HepG2 (cell line): ENCODE data around the gene THRAP3. TPM values are rescaled to one million over a fixed set of nuclear protein-coding genes. Genes with fewer than 3 reads are reported as not detected.

Source experiments
- CENPX ChIP-seq: sonication (generic); formaldehyde crosslinking; IDR thresholded peaks from 2 replicates; pipeline ENCODE4 v1.9.0; 2021; ENCODE audit warnings: mild to moderate bottlenecking, missing genetic modification reagents, moderate library complexity
- CHD4 ChIP-seq: fragments of 200-600 bp; sonication (generic); IDR thresholded peaks from 2 replicates; pipeline ENCODE4 v1.7.0; 2017; ENCODE audit warnings: mild to moderate bottlenecking, low read length, borderline replicate concordance
- DNMT3B ChIP-seq: conservative IDR thresholded peaks from 2 replicates; pipeline ENCODE4 v1.6.1; 2016; ENCODE audit warnings: missing biosample characterization, control low read depth
- EED ChIP-seq: sonication (generic); formaldehyde crosslinking; IDR thresholded peaks from 2 replicates; pipeline ENCODE4 v1.5.0; 2020; ENCODE audit warnings: mild to moderate bottlenecking, missing genetic modification reagents
- KMT2B ChIP-seq: IDR thresholded peaks from 2 replicates; pipeline ENCODE4 v1.6.1; 2016; ENCODE audit warnings: missing genetic modification reagents, missing compliant biosample characterization
- NFIC ChIP-seq: IDR thresholded peaks from 2 replicates; pipeline ENCODE4 v1.6.1; 2012; ENCODE audit warnings: mild to moderate bottlenecking, low read length, inconsistent platforms
- PITX1 ChIP-seq: sonication (generic); formaldehyde crosslinking; IDR thresholded peaks from 2 replicates; pipeline ENCODE4 v1.5.1; 2020; ENCODE audit warnings: mild to moderate bottlenecking, missing genetic modification reagents
- POLR2AphosphoS5 ChIP-seq: IDR thresholded peaks from 2 replicates; pipeline ENCODE4 v1.6.1; 2012; ENCODE audit warnings: low read depth, low read length
- RNF2 ChIP-seq: fragments of 450-650 bp; conservative IDR thresholded peaks from 2 replicates; pipeline ENCODE4 v1.6.1; 2016; ENCODE audit warnings: low read depth
- TARDBP ChIP-seq: sonication (generic); formaldehyde crosslinking; IDR thresholded peaks from 2 replicates; pipeline ENCODE4 v1.8.0; 2022; ENCODE audit warnings: mild to moderate bottlenecking, missing genetic modification reagents
- TEAD2 ChIP-seq: sonication (generic); formaldehyde crosslinking; IDR thresholded peaks from 2 replicates; pipeline ENCODE4 v1.9.0; 2021; ENCODE audit warnings: missing genetic modification reagents
- THYN1 ChIP-seq: sonication (generic); formaldehyde crosslinking; IDR thresholded peaks from 2 replicates; pipeline ENCODE4 v1.8.1; 2023; ENCODE audit warnings: low read depth, mild to moderate bottlenecking, moderate library complexity, missing genetic modification reagents, borderline replicate concordance
- YY1 ChIP-seq: IDR thresholded peaks from 2 replicates; pipeline ENCODE4 v1.6.1; 2011; ENCODE audit warnings: low read length, low read depth, moderate library complexity, mild to moderate bottlenecking; ENCODE audit not compliant: insufficient read depth, insufficient replicate concordance
- ZNF101 ChIP-seq: sonication (generic); formaldehyde crosslinking; IDR thresholded peaks from 2 replicates; pipeline ENCODE4 v1.4.0; 2020; ENCODE audit warnings: mild to moderate bottlenecking, low read depth, missing genetic modification reagents, borderline replicate concordance
- ZNF143 ChIP-seq: sonication (generic); formaldehyde crosslinking; IDR thresholded peaks from 2 replicates; pipeline ENCODE4 v1.4.0; 2020; ENCODE audit warnings: missing genetic modification reagents
- ZNF644 ChIP-seq: IDR thresholded peaks from 2 replicates; pipeline ENCODE4 v1.6.1; 2016; ENCODE audit warnings: low read depth
- polyA plus RNA-seq, 8 experiments: library from polyadenylated mRNA; depleted of rRNA in 3 of 8; stranded (reverse) in 7 of 8; unstranded in 1 of 8; fragments of >200 nt; fragmentation: Illumina TruSeq in 4 of 8; extraction: Trizol in 4 of 8; gene quantifications; 2 replicates each; pipeline versions ENCODE4 v1.2.1 to v1.2.3, GENCODE V29; 2011 to 2016; ENCODE audit warnings: low read depth in 4 of 8, missing spikeins in 1 of 8, mixed read lengths in 1 of 8; ENCODE audit not compliant: insufficient read depth in 1 of 8
- total RNA-seq, 5 experiments: library from RNA; depleted of rRNA; stranded (reverse); fragments of >200 nt; fragmentation: Illumina TruSeq; extraction: Trizol; gene quantifications; 2 replicates each; pipeline ENCODE4 v1.2.3, GENCODE V29; 2016; ENCODE audit warnings: low read depth in 1 of 5
- TF ChIP-seq, protein P1 (sequence below): sonication (generic); formaldehyde crosslinking; IDR thresholded peaks from 2 replicates; pipeline ENCODE4 v1.4.0; 2020; ENCODE audit warnings: missing genetic modification reagents, borderline replicate concordance
- TF ChIP-seq, protein P2 (sequence below): sonication (generic); formaldehyde crosslinking; IDR thresholded peaks from 2 replicates; pipeline ENCODE4 v1.5.0; 2020; ENCODE audit warnings: mild to moderate bottlenecking, missing genetic modification reagents, borderline replicate concordance
- TF ChIP-seq, protein P3 (sequence below): sonication (generic); formaldehyde crosslinking; IDR thresholded peaks from 2 replicates; pipeline ENCODE4 v1.4.0; 2020; ENCODE audit warnings: low read depth, missing genetic modification reagents
- TF ChIP-seq, protein P4 (sequence below): sonication (generic); formaldehyde crosslinking; conservative IDR thresholded peaks from 2 replicates; pipeline ENCODE4 v1.5.0; 2020; ENCODE audit warnings: missing genetic modification reagents

THRAP3 gene
- total and polyA plus RNA-seq, 2 of the 13 experiments (the other 11 are each of a cell fraction or from before 2014, with no cell fraction given): 45.0 to 92.6 TPM

- TF ChIP-seq, protein P1, sequence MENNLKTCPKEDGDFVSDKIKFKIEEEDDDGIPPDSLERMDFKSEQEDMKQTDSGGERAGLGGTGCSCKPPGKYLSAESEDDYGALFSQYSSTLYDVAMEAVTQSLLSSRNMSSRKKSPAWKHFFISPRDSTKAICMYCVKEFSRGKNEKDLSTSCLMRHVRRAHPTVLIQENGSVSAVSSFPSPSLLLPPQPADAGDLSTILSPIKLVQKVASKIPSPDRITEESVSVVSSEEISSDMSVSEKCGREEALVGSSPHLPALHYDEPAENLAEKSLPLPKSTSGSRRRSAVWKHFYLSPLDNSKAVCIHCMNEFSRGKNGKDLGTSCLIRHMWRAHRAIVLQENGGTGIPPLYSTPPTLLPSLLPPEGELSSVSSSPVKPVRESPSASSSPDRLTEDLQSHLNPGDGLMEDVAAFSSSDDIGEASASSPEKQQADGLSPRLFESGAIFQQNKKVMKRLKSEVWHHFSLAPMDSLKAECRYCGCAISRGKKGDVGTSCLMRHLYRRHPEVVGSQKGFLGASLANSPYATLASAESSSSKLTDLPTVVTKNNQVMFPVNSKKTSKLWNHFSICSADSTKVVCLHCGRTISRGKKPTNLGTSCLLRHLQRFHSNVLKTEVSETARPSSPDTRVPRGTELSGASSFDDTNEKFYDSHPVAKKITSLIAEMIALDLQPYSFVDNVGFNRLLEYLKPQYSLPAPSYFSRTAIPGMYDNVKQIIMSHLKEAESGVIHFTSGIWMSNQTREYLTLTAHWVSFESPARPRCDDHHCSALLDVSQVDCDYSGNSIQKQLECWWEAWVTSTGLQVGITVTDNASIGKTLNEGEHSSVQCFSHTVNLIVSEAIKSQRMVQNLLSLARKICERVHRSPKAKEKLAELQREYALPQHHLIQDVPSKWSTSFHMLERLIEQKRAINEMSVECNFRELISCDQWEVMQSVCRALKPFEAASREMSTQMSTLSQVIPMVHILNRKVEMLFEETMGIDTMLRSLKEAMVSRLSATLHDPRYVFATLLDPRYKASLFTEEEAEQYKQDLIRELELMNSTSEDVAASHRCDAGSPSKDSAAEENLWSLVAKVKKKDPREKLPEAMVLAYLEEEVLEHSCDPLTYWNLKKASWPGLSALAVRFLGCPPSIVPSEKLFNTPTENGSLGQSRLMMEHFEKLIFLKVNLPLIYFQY: peak; percentile 69; the same call in 1 of the 2 replicates
- TF ChIP-seq, protein P2, sequence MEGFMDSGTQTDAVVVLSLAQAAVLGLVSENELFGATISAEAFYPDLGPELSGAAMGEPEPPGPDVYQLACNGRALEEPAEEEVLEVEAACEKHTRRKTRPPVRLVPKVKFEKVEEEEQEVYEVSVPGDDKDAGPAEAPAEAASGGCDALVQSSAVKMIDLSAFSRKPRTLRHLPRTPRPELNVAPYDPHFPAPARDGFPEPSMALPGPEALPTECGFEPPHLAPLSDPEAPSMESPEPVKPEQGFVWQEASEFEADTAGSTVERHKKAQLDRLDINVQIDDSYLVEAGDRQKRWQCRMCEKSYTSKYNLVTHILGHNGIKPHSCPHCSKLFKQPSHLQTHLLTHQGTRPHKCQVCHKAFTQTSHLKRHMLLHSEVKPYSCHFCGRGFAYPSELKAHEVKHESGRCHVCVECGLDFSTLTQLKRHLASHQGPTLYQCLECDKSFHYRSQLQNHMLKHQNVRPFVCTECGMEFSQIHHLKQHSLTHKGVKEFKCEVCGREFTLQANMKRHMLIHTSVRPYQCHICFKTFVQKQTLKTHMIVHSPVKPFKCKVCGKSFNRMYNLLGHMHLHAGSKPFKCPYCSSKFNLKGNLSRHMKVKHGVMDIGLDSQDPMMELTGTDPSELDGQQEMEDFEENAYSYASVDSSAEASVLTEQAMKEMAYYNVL: peak; percentile 55; the same call in 1 of the 2 replicates
- TF ChIP-seq THYN1 (CRISPR knock-in tag) (no peak), NFIC (peak; percentile 87), TARDBP (peak; percentile 58; the same call in 1 of the 2 replicates), ZNF143 (CRISPR knock-in tag) (no peak), POLR2AphosphoS5 (no peak), CHD4 (no peak), DNMT3B (0 out of 2 replicates have a peak, but pooled peaks have one; percentile 68), ZNF101 (CRISPR knock-in tag) (no peak), EED (CRISPR knock-in tag) (no peak), PITX1 (CRISPR knock-in tag) (peak; percentile 97), RNF2 (no peak), ZNF644 (CRISPR knock-in tag) (peak; percentile 51; the same call in 1 of the 2 replicates), YY1 (peak; percentile 18), CENPX (no peak), TEAD2 (CRISPR knock-in tag) (no peak), KMT2B (CRISPR knock-in tag) (peak; percentile 35; the same call in 1 of the 2 replicates)
- TF ChIP-seq, protein P3, sequence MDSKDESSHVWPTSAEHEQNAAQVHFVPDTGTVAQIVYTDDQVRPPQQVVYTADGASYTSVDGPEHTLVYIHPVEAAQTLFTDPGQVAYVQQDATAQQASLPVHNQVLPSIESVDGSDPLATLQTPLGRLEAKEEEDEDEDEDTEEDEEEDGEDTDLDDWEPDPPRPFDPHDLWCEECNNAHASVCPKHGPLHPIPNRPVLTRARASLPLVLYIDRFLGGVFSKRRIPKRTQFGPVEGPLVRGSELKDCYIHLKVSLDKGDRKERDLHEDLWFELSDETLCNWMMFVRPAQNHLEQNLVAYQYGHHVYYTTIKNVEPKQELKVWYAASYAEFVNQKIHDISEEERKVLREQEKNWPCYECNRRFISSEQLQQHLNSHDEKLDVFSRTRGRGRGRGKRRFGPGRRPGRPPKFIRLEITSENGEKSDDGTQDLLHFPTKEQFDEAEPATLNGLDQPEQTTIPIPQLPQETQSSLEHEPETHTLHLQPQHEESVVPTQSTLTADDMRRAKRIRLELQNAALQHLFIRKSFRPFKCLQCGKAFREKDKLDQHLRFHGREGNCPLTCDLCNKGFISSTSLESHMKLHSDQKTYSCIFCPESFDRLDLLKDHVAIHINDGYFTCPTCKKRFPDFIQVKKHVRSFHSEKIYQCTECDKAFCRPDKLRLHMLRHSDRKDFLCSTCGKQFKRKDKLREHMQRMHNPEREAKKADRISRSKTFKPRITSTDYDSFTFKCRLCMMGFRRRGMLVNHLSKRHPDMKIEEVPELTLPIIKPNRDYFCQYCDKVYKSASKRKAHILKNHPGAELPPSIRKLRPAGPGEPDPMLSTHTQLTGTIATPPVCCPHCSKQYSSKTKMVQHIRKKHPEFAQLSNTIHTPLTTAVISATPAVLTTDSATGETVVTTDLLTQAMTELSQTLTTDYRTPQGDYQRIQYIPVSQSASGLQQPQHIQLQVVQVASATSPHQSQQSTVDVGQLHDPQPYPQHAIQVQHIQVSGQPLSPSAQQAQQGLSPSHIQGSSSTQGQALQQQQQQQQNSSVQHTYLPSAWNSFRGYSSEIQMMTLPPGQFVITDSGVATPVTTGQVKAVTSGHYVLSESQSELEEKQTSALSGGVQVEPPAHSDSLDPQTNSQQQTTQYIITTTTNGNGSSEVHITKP (CRISPR knock-in tag): peak; percentile 93
- TF ChIP-seq, protein P4, sequence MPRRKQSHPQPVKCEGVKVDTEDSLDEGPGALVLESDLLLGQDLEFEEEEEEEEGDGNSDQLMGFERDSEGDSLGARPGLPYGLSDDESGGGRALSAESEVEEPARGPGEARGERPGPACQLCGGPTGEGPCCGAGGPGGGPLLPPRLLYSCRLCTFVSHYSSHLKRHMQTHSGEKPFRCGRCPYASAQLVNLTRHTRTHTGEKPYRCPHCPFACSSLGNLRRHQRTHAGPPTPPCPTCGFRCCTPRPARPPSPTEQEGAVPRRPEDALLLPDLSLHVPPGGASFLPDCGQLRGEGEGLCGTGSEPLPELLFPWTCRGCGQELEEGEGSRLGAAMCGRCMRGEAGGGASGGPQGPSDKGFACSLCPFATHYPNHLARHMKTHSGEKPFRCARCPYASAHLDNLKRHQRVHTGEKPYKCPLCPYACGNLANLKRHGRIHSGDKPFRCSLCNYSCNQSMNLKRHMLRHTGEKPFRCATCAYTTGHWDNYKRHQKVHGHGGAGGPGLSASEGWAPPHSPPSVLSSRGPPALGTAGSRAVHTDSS (CRISPR knock-in tag): no peak
Observed at GRCh38 chr1:36269408-36269838, 45.2 kb downstream of the THRAP3 start (continued).
